Measurements from ENCODE around the gene GNG10. TPM values are rescaled to one million over a fixed set of nuclear protein-coding genes. Genes with fewer than 3 reads are reported as not detected.

GNG10 gene
- total RNA-seq, 6 donors from 2014 or later = 18.8 to 62.2 (median 39.6) TPM

GRCh38 chr9:111712369-111712768, 51.0 kb downstream of the GNG10 start:
- H3K27me3 ChIP-seq = no peaks in the 10 kb centered on the region
- no peak overlapping the region for H3K4me3 ChIP-seq
- TF ChIP-seq POLR2AphosphoS5 (IDR thresholded peaks at IDR 0.05) = no peak
- no peak for TF ChIP-seq CTCF (IDR thresholded peaks at IDR 0.05)
- no peak for TF ChIP-seq POLR2A (IDR thresholded peaks at IDR 0.05)
- DNase-seq = no peak
- 89 to 98% methylated on average over 3 of the region's 3 CpGs for WGBS, 2 donors
- H3K4me1 ChIP-seq = no peaks in the 10 kb centered on the region
- H3K27ac ChIP-seq = no peak overlapping the region
- no peaks in the 10 kb centered on the region for H3K36me3 ChIP-seq
- no peak for ATAC-seq (ENCODE audit: low FRiP score in 2 of 2)
- H3K9me3 ChIP-seq = no peaks in the 10 kb centered on the region

DNA sequence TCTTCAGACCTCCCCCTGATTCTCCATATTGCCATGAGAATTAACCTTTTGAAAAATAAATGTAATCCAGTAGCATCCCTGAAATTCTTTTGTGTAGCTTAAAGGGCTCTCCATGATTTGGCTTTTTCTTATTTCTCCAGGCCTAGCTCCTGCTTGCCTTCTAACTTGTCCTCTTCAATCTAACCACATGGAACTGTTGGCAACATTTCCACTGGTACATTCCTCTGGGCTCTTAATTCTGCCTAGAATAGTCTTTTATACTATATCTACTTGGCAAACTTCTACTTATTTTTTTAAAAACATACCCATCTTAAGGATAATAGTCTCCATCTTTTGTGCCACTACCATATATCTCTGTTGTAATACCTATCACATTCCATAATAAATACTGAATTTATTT, 54.1 kb downstream of the GNG10 start:
- Histone ChIP-seq H3K36me3 (no peaks in the 10 kb centered on the region), H3K4me3 (no peak overlapping the region), H3K27me3 (no peaks in the 10 kb centered on the region), H3K4me1 (no peaks in the 10 kb centered on the region), H3K27ac (no peak overlapping the region), H3K9me3 (no peaks in the 10 kb centered on the region)
- no peak for DNase-seq
- ATAC-seq (ENCODE audit: low FRiP score in 2 of 2) = no peak
- TF ChIP-seq POLR2AphosphoS5 (IDR thresholded peaks at IDR 0.05) = no peak
- TF ChIP-seq POLR2A (IDR thresholded peaks at IDR 0.05) = no peak

GRCh38 chr9:111719541-111719940, 58.1 kb downstream of the GNG10 start:
- WGBS, 2 donors = 93 to 94% methylated on average over 2 of the region's 2 CpGs
- TF ChIP-seq EP300 (IDR thresholded peaks at IDR 0.05) = no peak

More at GRCh38 chr9:111719541-111719940, 58.1 kb downstream of the GNG10 start:
- Histone ChIP-seq H3K4me3 (no peak overlapping the region), H3K36me3 (no peaks in the 10 kb centered on the region), H3K9me3 (no peaks in the 10 kb centered on the region), H3K27ac (no peak overlapping the region), H3K4me1 (no peaks in the 10 kb centered on the region), H3K27me3 (no peaks in the 10 kb centered on the region)
- DNase-seq = no peak
- ATAC-seq (ENCODE audit: low FRiP score in 2 of 2) = no peak

Other genes with a start within 250 kb of the GNG10 start
- gene ECPAS, start 177.2 kb upstream of the GNG10 start, total RNA-seq = 100 to 1,000 TPM in 1 of 6 donors, 10 to 100 TPM in 5; 64.4 to 158 (median 83.3) TPM
- 10 to 100 TPM in 1 of 6 donors, 1 to 10 TPM in 5; 4.0 to 22.0 (median 7.4) TPM for gene ZNF483, start 136.4 kb upstream of the GNG10 start, total RNA-seq
- 10 to 100 TPM; 26.9 to 66.7 (median 35.9) TPM for gene PTGR1, start 62.0 kb upstream of the GNG10 start, total RNA-seq
- 10 to 100 TPM in 2 of 6 donors, 1 to 10 TPM in 4; 4.5 to 12.2 (median 7.2) TPM for gene DNAJC25, start 30.3 kb upstream of the GNG10 start, total RNA-seq
- 1 to 10 TPM in 1 of 6 donors, under 1 TPM in 2, not detected in 3; 0.15 to 3.1 (median 0.79) TPM for gene SHOC1, start 133.3 kb downstream of the GNG10 start, total RNA-seq
- 10 to 100 TPM; 21.4 to 79.7 (median 35.7) TPM for gene UGCG, start 235.2 kb downstream of the GNG10 start, total RNA-seq

Data from upper lobe of left lung (tissue), 6 donors.